DMS53 (cell line): ENCODE results near the gene ACOX1.
"Not testable (repeated sequence)": the region's sequence is repeated elsewhere in the genome, so short reads cannot be mapped to it uniquely, and the experiment has no call there.

Source experiments
- DNase-seq: peaks from one replicate; lab custom pipeline; 2025; lab: John Stamatoyannopoulos, UW

ACOX1 gene

GRCh38 chr17:75981019-75981615 is 2.2 kb upstream of the ACOX1 start:
- no peak for DNase-seq

- peak; percentile 17 for DNase-seq
Observed at GRCh38 chr17:75980188-75981018, 1.4 kb upstream of the ACOX1 start.

- DNase-seq: peak; percentile 92
Observed at GRCh38 chr17:75979705-75980187, 780 bp upstream of the ACOX1 start.

GRCh38 chr17:75976175-75976848 is 2.7 kb downstream of the ACOX1 start:
- DNase-seq: no peak

GRCh38 chr17:75975757-75976174 is 3.2 kb downstream of the ACOX1 start:
- no peak for DNase-seq

- not testable (repeated sequence) for DNase-seq
Observed at GRCh38 chr17:75975187-75975586, 3.8 kb downstream of the ACOX1 start.

GRCh38 chr17:75970626-75971025 is 8.3 kb downstream of the ACOX1 start:
- DNase-seq: no peak

GRCh38 chr17:75970011-75970523 is 8.9 kb downstream of the ACOX1 start:
- peak; percentile 55 for DNase-seq

GRCh38 chr17:75969044-75969443 is 9.9 kb downstream of the ACOX1 start:
- DNase-seq: not testable (repeated sequence)

- DNase-seq: no peak
Observed at GRCh38 chr17:75965468-75965867, 13.5 kb downstream of the ACOX1 start.

- DNase-seq: no peak
Observed at GRCh38 chr17:75959839-75960511, 19.0 kb downstream of the ACOX1 start.

GRCh38 chr17:75959051-75959838 is 19.7 kb downstream of the ACOX1 start:
- DNase-seq: no peak

- DNase-seq: no peak
Observed at GRCh38 chr17:75950855-75951554, 28.0 kb downstream of the ACOX1 start.

- DNase-seq: no peak
Observed at GRCh38 chr17:75950421-75950820, 28.5 kb downstream of the ACOX1 start.

GRCh38 chr17:75945211-75945610 is 33.8 kb downstream of the ACOX1 start:
- DNase-seq: no peak

- DNase-seq: no peak
Observed at GRCh38 chr17:75943491-75943890, 35.5 kb downstream of the ACOX1 start.

GRCh38 chr17:75942473-75942872 is 36.5 kb downstream of the ACOX1 start:
- DNase-seq: no peak

GRCh38 chr17:75941442-75941819 is 37.5 kb downstream of the ACOX1 start:
- DNase-seq: no peak

GRCh38 chr17:75940727-75941441 is 38.1 kb downstream of the ACOX1 start, which contains the start of gene FBF1:
Gene FBF1 (minus strand): TSS chr17:75941042. CDS start chr17:75938149, 2,893 bp downstream.
- peak; percentile 99 for DNase-seq

GRCh38 chr17:75937652-75938051 is 41.3 kb downstream of the ACOX1 start:
- DNase-seq: no peak
